ENCODE measurements around the gene E4F1. TPM values are rescaled to one million over a fixed set of nuclear protein-coding genes. Genes with fewer than 3 reads are reported as not detected.

The E4F1 gene
- total RNA-seq, 1 donor from 2014 or later, result 18.7 TPM

DNA sequence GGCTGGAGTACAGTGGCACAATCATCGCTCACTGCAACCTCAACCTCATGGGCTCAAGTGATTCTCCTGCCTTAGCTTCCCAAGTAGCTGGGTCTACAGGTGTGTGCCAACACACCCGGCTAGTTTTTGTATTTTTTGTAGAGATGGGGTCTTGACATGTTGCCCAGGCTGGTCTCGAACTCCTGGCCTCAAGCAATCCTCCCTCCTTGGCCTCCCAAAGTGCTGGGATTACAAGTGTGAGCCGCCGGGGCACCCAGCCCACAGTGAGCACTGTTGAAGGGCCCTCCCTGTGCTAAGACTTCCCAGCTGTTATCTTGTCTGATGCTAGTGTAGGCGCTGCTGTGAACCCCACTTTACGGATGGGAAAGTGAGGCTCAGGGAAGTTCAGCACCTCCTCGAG, 35.0 kb upstream of the E4F1 start:
- Mint-ChIP-seq H3K4me3 (ENCODE audit: unreplicated experiment) (no peak overlapping the region), H3K36me3 (ENCODE audit: low read depth) (no peaks in the 10 kb centered on the region), H3K4me1 (ENCODE audit: low read depth) (no peaks in the 10 kb centered on the region), H3K9me3 (ENCODE audit: low read depth) (no peaks in the 10 kb centered on the region), H3K27ac (ENCODE audit: unreplicated experiment) (no peak overlapping the region), H3K27me3 (ENCODE audit: low read depth) (no peaks in the 10 kb centered on the region)
- TF ChIP-seq, protein P1, sequence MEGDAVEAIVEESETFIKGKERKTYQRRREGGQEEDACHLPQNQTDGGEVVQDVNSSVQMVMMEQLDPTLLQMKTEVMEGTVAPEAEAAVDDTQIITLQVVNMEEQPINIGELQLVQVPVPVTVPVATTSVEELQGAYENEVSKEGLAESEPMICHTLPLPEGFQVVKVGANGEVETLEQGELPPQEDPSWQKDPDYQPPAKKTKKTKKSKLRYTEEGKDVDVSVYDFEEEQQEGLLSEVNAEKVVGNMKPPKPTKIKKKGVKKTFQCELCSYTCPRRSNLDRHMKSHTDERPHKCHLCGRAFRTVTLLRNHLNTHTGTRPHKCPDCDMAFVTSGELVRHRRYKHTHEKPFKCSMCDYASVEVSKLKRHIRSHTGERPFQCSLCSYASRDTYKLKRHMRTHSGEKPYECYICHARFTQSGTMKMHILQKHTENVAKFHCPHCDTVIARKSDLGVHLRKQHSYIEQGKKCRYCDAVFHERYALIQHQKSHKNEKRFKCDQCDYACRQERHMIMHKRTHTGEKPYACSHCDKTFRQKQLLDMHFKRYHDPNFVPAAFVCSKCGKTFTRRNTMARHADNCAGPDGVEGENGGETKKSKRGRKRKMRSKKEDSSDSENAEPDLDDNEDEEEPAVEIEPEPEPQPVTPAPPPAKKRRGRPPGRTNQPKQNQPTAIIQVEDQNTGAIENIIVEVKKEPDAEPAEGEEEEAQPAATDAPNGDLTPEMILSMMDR (IDR thresholded peaks at IDR 0.05), result no peak
- no peak for DNase-seq (ENCODE audit: low spot score)

DNA sequence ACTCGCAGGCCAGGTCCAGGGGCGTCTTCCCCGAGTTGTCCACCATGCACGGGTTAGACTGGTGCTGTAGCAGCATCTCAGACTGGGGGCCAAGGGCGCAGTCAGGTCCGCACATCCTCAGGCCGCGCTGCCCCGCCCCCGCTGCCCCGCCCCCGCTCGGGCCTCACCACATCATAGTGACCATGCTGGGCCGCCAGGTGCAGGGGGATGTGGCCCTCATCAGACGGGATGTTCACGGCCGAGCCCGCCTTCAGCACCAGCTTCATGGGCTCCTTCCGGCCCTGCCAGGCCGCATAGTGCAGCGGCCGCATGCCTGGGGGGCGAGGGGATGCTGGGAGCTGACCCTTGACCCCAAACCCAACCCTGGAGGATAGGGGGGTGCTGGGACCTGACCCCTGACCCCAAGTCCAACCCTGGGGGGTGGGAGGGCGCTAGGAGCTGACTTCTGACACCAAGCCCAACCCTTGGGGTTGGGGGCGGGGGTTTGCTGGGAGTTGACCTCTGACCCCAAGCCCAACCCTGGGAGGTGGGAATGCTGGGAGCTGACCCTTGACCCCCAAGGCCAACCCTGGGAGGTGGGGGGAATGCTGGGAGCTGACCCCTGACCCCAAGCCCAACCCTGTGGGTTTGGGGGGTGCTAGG, 34.0 kb upstream of the E4F1 start:
- Mint-ChIP-seq H3K27me3 (ENCODE audit: low read depth) (no peaks in the 10 kb centered on the region), H3K36me3 (ENCODE audit: low read depth) (no peaks in the 10 kb centered on the region), H3K4me3 (ENCODE audit: unreplicated experiment) (no peak overlapping the region), H3K27ac (ENCODE audit: unreplicated experiment) (no peak overlapping the region), H3K9me3 (ENCODE audit: low read depth) (no peaks in the 10 kb centered on the region), H3K4me1 (ENCODE audit: low read depth) (no peaks in the 10 kb centered on the region)
- TF ChIP-seq, protein P1 (IDR thresholded peaks at IDR 0.05), result no peak
- no peak for DNase-seq (ENCODE audit: low spot score)

DNA sequence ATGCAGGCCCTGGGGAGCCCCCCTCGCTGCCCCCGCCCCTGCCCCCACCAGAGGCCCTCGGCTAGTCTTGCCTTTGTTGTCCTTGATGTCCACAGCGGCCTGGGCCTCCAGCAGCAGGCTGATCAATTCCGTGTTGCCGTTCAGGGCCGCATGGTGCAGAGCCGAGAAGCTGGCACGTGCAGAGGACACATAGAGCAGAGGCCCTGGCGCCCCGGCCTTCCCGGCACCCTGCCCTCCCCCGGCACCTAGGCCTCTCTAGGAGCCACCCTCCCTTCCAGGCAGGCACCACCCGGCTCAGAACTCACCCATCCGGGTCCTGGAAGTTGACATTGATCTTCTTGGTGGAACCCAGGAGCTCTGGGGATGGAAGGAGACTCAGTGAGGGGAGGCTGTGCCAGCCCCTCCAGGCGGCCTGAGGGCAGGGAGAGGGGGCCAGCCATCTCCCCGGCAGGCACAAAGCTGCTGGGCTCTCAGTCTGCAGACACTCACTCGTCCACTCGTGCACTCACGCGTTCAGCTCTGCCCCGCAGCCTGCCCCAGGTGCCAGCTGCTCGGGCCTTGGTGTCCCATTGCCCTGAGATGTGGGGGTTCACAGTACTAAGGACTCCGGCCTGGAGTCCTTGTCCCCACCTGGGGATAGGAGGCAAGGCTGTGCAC, 33.3 kb upstream of the E4F1 start:
- Mint-ChIP-seq H3K27ac (ENCODE audit: unreplicated experiment) (no peak overlapping the region), H3K4me1 (ENCODE audit: low read depth) (peaks cover 4% of the 10 kb centered on the region), H3K36me3 (ENCODE audit: low read depth) (no peaks in the 10 kb centered on the region), H3K27me3 (ENCODE audit: low read depth) (peaks cover 4% of the 10 kb centered on the region), H3K9me3 (ENCODE audit: low read depth) (no peaks in the 10 kb centered on the region), H3K4me3 (ENCODE audit: unreplicated experiment) (no peak overlapping the region)
- TF ChIP-seq, protein P1 (IDR thresholded peaks at IDR 0.05), result no peak
- no peak for DNase-seq (ENCODE audit: low spot score)

DNA sequence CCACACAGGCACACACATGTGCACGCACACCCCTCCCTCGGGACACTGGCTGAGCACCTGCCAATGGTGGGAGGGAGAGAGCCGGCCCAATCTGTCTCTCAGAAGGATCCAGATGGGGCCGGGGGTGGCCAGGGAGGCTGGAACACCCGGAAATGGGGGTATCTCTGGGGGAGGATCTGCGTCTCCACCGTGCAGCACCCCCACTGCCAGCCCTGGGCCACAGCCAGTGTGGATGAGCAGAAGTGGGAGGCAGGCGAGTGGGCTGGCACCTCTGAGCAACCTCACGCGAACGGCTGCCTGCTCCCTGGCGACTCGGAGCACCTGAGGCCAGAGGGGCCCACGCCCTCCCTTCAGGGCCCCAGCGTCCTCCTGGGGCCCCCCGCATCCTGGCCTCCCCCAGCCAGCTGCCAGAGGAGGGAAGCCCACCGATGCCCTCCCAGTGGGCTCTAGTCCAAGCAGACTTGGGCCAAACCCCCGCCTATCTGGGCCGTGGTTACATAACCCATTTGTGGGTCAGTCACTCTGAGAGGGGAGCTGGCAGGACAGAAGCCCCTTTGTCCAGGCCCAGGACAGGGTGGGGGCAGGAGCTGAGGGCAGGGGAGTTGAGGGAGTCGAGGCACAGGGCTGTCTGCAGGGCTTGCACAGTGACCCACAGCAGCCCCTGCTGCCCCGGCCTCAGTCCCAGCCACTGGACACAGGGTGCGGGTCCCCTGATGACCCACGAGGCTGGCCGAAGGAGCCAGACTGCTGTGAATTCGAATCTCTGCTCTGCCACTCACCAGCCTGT, 32.5 kb upstream of the E4F1 start:
- Mint-ChIP-seq H3K27ac (ENCODE audit: unreplicated experiment) (no peak overlapping the region), H3K4me3 (ENCODE audit: unreplicated experiment) (no peak overlapping the region), H3K27me3 (ENCODE audit: low read depth) (peaks cover 4% of the 10 kb centered on the region), H3K36me3 (ENCODE audit: low read depth) (no peaks in the 10 kb centered on the region), H3K4me1 (ENCODE audit: low read depth) (peaks cover 4% of the 10 kb centered on the region), H3K9me3 (ENCODE audit: low read depth) (no peaks in the 10 kb centered on the region)
- TF ChIP-seq, protein P1 (IDR thresholded peaks at IDR 0.05), result no peak
- no peak for DNase-seq (ENCODE audit: low spot score)

DNA sequence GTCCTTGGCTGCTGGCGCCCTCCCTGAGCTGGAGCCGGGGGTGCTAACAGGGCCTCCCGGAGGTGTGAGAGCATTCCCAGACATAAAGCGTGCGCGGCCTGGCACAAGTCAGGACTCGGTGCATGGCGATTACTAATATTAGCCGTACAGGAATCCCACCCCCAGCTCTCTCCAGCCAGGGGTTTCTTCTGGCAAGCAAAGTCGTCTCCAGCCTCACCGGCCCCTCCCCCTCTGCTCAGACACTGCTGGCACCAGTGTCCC, 32.0 kb upstream of the E4F1 start:
- TF ChIP-seq, protein P1 (IDR thresholded peaks at IDR 0.05), result no peak
- Mint-ChIP-seq H3K36me3 (ENCODE audit: low read depth) (no peaks in the 10 kb centered on the region), H3K4me3 (ENCODE audit: unreplicated experiment) (no peak overlapping the region), H3K27ac (ENCODE audit: unreplicated experiment) (no peak overlapping the region), H3K27me3 (ENCODE audit: low read depth) (peaks cover 4% of the 10 kb centered on the region), H3K9me3 (ENCODE audit: low read depth) (no peaks in the 10 kb centered on the region), H3K4me1 (ENCODE audit: low read depth) (peaks cover 4% of the 10 kb centered on the region)
- no peak for DNase-seq (ENCODE audit: low spot score)

All from chondrocyte (in vitro differentiated cells).